Middle frontal gyrus (tissue), 1 donor: Measurements from ENCODE around the gene ENC1.

Experiments
- DNase-seq: peaks from one replicate; pipeline ENCODE4 v3.0.0-alpha.2; 2015; ENCODE audit warnings: low spot score; ENCODE audit errors: extremely low spot score

The ENC1 gene

GRCh38 chr5:74631081-74631953 lies 9.2 kb downstream of the ENC1 start:
- DNase-seq, result no peak

- no peak for DNase-seq
These were observed 10.0 kb downstream of the ENC1 start for GRCh38 chr5:74630453-74631066.

- DNase-seq, result no peak
These were observed 11.2 kb downstream of the ENC1 start for GRCh38 chr5:74629326-74629725.

DNA sequence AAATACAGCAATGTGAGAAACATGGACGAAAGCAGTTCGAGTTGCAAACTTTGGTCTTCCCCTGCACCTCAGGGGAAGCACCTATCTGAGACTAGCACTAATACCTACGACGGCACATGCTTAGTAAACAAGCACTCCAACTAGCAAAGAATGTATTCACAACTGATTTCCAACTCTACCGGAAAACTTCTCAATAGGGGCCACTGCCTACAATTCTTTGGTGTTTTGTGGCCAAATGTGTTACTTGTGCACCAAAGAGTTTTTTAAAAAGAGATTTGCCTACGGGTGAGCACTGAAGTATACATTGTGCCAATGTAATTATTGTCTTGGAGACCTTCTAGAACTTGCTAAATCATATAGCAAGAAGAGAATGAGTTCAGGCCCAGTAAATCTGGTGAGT lies 12.2 kb downstream of the ENC1 start:
- DNase-seq, result no peak

- no peak for DNase-seq
These were observed 12.8 kb downstream of the ENC1 start for GRCh38 chr5:74627646-74628279.

DNA sequence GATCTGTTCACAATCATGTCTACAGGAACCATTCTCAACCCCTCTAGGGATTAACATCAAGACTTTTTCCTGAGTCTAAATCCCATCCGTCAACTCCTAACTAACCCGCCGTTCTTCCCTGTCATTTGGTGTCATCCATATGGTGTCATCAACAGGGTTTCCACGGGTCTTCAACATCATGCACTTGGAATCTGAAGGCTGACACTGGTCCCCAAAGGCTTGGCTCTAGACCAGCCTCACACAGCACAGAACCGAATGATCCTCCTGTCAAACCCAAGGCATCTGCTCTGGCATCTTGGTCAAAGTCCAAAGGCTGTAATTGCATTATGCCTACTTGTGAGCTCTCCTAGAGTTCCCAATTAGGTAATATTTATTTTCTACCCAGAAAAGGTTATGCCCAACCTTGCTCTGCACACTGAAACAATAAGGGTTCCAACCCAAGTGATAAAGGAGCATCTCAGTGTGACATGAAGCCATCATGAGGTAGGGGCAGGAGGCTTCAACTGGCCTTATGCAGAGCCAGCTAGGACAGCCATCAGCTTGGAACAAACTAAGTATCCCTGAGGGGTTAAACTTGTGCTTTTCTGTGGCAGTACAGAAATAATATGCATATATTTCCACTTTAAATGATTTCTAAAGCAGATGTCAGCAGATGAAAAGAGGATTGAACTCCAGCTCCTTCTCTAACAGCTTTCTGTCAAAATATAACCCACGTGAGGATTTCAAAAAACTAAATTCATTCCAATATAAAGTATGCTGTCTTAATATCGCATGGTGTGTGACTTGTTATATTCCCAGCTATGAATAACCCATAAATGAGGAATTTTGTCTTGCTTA lies 13.9 kb downstream of the ENC1 start:
- DNase-seq, result no peak

GRCh38 chr5:74625742-74626241 lies 14.7 kb downstream of the ENC1 start:
- DNase-seq, result no peak

GRCh38 chr5:74624931-74625505 lies 15.5 kb downstream of the ENC1 start:
- DNase-seq, result no peak

GRCh38 chr5:74624501-74624900 lies 16.0 kb downstream of the ENC1 start:
- DNase-seq, result no peak

GRCh38 chr5:74623748-74624408 lies 16.6 kb downstream of the ENC1 start:
- no peak for DNase-seq

DNA sequence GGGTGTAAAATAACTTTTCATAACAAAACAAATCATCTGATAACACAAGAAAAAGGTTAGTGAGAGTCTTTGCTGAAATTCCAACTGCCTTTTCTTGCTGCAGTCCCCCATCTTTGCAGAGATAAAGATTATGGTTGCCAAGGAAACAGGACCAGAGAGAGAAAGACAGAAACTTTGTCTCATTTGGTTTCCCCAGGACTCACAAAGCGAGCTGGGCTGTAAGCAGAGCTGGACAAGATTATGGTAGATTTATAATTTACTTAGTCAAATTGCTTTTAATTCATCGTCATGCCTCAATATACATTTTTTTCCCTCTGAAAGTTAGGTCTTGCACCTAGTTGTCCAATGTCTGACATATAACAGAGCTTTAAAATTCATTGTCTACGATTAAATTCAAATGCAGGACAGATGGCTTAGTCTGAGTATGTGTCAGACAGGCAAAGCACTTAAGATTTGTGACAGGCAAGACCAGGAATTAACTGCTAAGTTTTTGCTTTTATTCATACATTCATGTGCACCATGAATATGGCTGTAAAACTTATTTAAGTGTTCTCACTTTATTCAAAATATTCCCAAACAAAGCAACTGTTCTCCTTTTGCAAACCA lies 17.4 kb downstream of the ENC1 start:
- DNase-seq, result no peak

DNA sequence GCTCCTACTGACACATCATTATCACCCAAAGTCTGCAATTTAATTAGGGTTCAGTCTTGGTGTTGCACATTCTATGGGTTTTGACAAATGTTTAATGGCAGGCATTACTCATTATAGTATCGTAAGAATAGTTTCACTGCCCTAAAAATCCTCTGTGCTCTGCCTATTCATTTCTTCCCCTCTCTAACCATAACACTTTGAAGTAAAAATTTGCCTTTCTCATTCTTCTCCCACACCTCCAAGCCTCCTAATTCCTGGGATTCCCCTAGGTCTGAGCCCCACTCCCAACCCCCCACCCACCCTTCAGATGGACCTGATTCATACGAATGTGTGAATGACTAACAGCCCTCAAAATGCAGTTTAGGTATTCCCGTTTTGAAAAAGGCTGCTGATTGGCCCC lies 18.4 kb downstream of the ENC1 start:
- DNase-seq, result no peak

DNA sequence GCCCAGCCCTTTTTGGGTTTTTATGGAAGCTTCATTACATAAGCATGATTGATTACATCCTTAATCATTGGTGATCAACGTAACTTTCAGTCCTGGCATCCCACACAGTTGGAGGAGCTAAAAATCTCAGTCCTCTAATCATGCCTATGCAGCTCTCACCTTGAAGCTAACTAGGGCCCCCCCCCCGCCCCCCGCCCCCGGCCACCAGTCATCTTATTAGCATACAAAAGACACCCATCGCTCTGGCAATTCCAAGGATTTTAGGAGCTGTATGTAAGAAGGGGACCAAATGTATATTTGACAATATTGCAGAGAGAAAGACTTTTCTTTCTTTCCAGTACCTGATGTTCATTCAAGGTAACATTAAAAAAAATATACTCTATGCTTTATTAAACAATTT lies 19.0 kb downstream of the ENC1 start:
- no peak for DNase-seq

DNA sequence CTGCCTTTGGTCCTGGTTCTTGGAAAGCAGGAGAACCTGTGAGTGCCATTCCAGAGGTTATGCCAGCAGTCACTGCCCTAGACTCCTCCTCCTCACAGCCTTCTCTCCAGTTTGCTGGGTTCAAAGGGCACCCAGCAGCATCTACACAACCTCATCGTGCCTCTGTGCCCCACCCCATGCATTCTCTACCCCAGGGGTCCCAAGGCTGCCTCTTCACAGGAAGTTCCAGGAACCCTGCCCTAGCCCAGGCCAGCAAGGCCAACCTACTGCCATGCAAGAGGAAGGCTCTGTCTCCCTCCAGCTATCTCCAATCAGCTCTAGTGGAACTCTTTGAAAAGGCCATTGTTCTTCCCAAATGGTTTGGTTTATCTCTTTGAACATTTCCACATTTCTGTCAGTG lies 21.2 kb downstream of the ENC1 start:
- no peak for DNase-seq

- no peak for DNase-seq
These were observed 22.4 kb downstream of the ENC1 start for GRCh38 chr5:74618106-74618505.

DNA sequence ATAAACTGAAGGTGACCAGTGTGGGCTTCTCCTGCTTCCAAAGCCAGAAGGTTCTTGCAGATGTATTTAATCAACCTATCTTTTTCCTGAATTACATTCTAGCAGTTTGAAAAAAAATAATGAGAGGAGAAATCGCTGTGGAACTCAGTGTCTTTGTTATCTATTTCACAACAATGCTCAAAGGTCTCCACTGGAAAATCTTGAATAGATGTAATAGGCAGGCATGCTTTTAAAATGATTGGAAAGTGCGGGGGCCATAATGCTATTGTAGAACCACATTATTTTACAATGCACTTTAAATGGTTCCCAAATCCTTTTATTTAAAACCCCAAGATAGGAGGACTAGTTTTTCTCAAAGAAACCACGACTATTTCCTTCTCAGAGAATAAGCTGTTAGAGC lies 23.3 kb downstream of the ENC1 start:
- DNase-seq, result no peak

DNA sequence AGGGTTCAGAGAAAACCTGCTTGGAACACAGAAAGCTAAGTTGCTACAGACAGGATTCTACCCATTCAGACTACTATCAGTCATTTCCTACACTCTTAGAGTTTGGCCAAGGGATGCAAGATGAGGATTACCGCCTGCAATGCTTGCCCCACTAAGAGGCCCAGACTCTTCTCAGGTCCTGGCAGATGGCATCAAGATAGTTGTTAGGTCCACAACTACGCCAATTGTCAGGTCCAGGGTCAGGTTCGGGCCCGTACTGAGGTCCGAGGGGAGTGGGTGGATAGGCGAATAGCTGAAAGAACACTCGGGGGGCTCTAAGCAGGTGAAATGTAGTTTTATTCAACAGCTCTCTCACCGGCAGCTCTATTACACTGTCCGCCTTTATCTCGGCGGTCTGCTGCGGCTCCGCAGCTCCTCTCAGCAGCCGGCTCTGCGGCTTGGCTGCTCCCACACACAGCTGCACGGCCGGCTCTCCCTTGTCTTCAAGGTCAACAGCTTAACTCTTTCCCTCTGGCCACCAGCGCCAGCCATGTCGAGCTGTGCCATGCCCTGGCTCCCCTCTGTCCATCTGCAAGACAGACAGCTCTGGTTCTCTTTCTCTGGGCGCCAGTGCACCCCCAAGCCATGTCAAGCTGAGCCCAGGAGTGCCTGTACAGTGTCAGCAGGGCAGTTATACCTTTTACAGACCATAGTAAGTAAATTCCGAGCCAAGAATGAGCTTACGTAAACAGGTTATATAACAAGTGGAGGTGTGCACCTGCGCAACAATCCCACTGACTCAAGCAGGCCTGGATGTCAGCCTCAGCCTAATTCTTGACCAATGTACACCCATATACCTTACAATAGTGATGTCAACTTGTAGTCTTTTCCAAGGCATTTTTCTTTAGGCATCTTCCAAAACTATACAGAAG lies 24.0 kb downstream of the ENC1 start:
- DNase-seq, result no peak

GRCh38 chr5:74613283-74613682 lies 27.2 kb downstream of the ENC1 start:
- DNase-seq, result no peak

DNA sequence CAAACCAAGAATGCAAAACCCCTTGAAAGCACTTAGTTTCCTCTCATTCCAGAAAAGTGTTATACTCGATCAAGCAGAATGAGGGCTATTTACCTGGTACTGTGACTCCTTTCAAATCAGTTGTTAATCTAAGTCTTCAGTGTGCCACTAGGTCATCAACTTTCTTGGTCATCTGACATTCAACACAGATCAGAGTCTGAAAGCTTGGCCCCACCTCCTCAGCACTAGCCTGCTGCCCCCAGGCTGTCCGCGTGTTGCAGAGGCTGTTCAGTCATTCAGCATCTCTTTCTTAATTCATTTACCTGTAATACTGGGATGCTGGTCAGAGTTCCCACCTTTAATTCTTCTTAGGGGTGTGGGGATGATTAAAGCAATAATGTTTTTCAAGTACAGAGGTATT lies 28.5 kb downstream of the ENC1 start:
- no peak for DNase-seq
